H1 (cell line): ENCODE results near the gene CAB39L. TPM values are rescaled to one million over a fixed set of nuclear protein-coding genes. Genes with fewer than 3 reads are reported as not detected.

ENCODE experiments used
- CTCF ChIA-PET: fragments of 300-600 bp; sonication (Branson Sonifier 250); formaldehyde crosslinking; loops from one replicate; lab custom pipeline; 2021; ENCODE audit not compliant: partially characterized antibody; lab: Charles Lee
- POLR2A ChIA-PET: fragments of 300-600 bp; sonication (Branson Sonifier 250); formaldehyde crosslinking; loops from one replicate; lab custom pipeline; 2021; ENCODE audit warnings: inconsistent platforms; ENCODE audit not compliant: partially characterized antibody; lab: Charles Lee
- DNase-seq, 2 experiments: peaks; one replicate each; pipeline versions ENCODE4 v3.0.0 to v3.0.0-alpha.2; 2010 to 2022; ENCODE audit warnings: low spot score in 2 of 2, low read depth in 1 of 2, mixed read lengths in 1 of 2
- FAIRE-seq: peaks from 2 replicates; lab custom pipeline; 2011; peaks lifted over from hg19 to GRCh38; lab: Jason Lieb, UNC
- H2AFZ ChIP-seq: 2 replicates; pipeline ENCODE4 v1.8.1; 2012; ENCODE audit warnings: low read length, inconsistent platforms
- H2AK5ac ChIP-seq: 2 replicates; pipeline ENCODE4 v1.6.1; 2013; ENCODE audit warnings: low read depth, low read length
- H2BK120ac ChIP-seq: replicated peaks from 2 replicates; pipeline ENCODE3; 2013; ENCODE audit warnings: low read depth, low read length, inconsistent platforms
- H2BK12ac ChIP-seq: 2 replicates; pipeline ENCODE4 v1.6.1; 2013; ENCODE audit warnings: low read depth, low read length
- H2BK15ac ChIP-seq: 2 replicates; pipeline ENCODE4 v1.6.1; 2013; ENCODE audit warnings: low read length
- H2BK20ac ChIP-seq: 2 replicates; pipeline ENCODE4 v1.6.1; 2013; ENCODE audit warnings: low read length
- H2BK5ac ChIP-seq: 2 replicates; pipeline ENCODE4 v1.6.1; 2013; ENCODE audit warnings: low read depth, low read length
- H3K14ac ChIP-seq: 2 replicates; pipeline ENCODE4 v1.6.1; 2013; ENCODE audit warnings: inconsistent platforms; ENCODE audit not compliant: insufficient read length
- H3K18ac ChIP-seq: 2 replicates; pipeline ENCODE4 v1.6.1; 2013; ENCODE audit warnings: low read length; ENCODE audit errors: extremely low read depth
- H3K23ac ChIP-seq: 2 replicates; pipeline ENCODE4 v1.6.1; 2013; ENCODE audit warnings: inconsistent platforms; ENCODE audit not compliant: insufficient read length
- H3K23me2 ChIP-seq: 2 replicates; pipeline ENCODE4 v1.6.1; 2013; ENCODE audit warnings: low read depth, low read length
- H3K27ac ChIP-seq: 2 replicates; pipeline ENCODE4 v1.6.1; 2011; ENCODE audit warnings: low read depth, low read length, inconsistent platforms
- H3K27me3 ChIP-seq, 4 experiments: replicated peaks in 1 of 4; 1 replicate in 1 of 4; 2 replicates in 3 of 4; pipeline versions ENCODE4 v1.6.1 to v1.8.1; 2011 to 2013; ENCODE audit warnings: low read length in 3 of 4, mild to moderate bottlenecking in 3 of 4, inconsistent platforms in 2 of 4, mixed read lengths in 2 of 4, moderate library complexity in 1 of 4; ENCODE audit not compliant: control insufficient read depth in 3 of 4, insufficient read depth in 3 of 4; ENCODE audit errors: extremely low read depth in 1 of 4
- H3K36me3 ChIP-seq, 4 experiments: 2 replicates each; pipeline versions ENCODE4 v1.6.1 to v1.8.1; 2011 to 2013; ENCODE audit warnings: mild to moderate bottlenecking in 4 of 4, low read length in 3 of 4, moderate library complexity in 2 of 4, control low read depth in 1 of 4, inconsistent platforms in 1 of 4; ENCODE audit not compliant: insufficient read depth in 4 of 4, control insufficient read depth in 2 of 4
- H3K4ac ChIP-seq: replicated peaks from 2 replicates; pipeline ENCODE3; 2013; ENCODE audit warnings: low read length, low read depth, mixed read lengths, inconsistent platforms; ENCODE audit not compliant: insufficient read length
- H3K4me1 ChIP-seq, 4 experiments: replicated peaks in 1 of 4; 1 replicate in 1 of 4; 2 replicates in 3 of 4; pipeline versions ENCODE4 v1.6.1 to v1.8.1; 2011 to 2013; ENCODE audit warnings: low read length in 3 of 4, inconsistent platforms in 2 of 4, mixed read lengths in 1 of 4; ENCODE audit not compliant: insufficient read depth in 4 of 4, control insufficient read depth in 3 of 4
- H3K4me2 ChIP-seq, 2 experiments: 2 replicates each; pipeline versions ENCODE4 v1.6.1 to v1.8.1; 2011 to 2013; ENCODE audit warnings: low read depth in 2 of 2, low read length in 2 of 2, control low read depth in 1 of 2, inconsistent platforms in 1 of 2, mild to moderate bottlenecking in 1 of 2; ENCODE audit not compliant: insufficient read depth in 1 of 2
- H3K4me3 ChIP-seq, 4 experiments: fragments of 200-600, 300-600 bp in 1 of 4; sonication (generic), shearing (Covaris generic), sonication (Bioruptor Twin) in 1 of 4; 2 replicates each; pipeline versions ENCODE4 v1.5.1 to v1.8.1; 2011 to 2016; ENCODE audit warnings: low read length in 4 of 4, low read depth in 3 of 4, control low read depth in 2 of 4, inconsistent platforms in 2 of 4, mild to moderate bottlenecking in 2 of 4, mixed read lengths in 1 of 4, moderate library complexity in 1 of 4; ENCODE audit not compliant: insufficient read depth in 2 of 4; ENCODE audit errors: extremely low read depth in 1 of 4
- H3K56ac ChIP-seq: replicated peaks from 2 replicates; pipeline ENCODE3; 2013; ENCODE audit warnings: low read depth, mild to moderate bottlenecking, mixed read lengths, low read length, inconsistent platforms; ENCODE audit not compliant: insufficient read length
- H3K79me1 ChIP-seq: 2 replicates; pipeline ENCODE4 v1.6.1; 2013; ENCODE audit warnings: low read depth, low read length, control low read depth
- H3K79me2 ChIP-seq, 2 experiments: 2 replicates each; pipeline versions ENCODE4 v1.6.1 to v1.8.1; 2012 to 2013; ENCODE audit warnings: low read length in 2 of 2, mild to moderate bottlenecking in 2 of 2, inconsistent platforms in 1 of 2; ENCODE audit not compliant: insufficient read depth in 2 of 2, control insufficient read depth in 1 of 2
- H3K9ac ChIP-seq, 4 experiments: replicated peaks in 1 of 4; 1 replicate in 1 of 4; 2 replicates in 3 of 4; pipeline versions ENCODE4 v1.6.1 to v1.8.1; 2011 to 2013; ENCODE audit warnings: low read depth in 3 of 4, low read length in 3 of 4, control low read depth in 2 of 4, mild to moderate bottlenecking in 2 of 4, moderate library complexity in 2 of 4, inconsistent platforms in 1 of 4; ENCODE audit errors: extremely low read depth in 1 of 4
- H3K9me3 ChIP-seq, 2 experiments: 2 replicates each; pipeline versions ENCODE4 v1.6.1 to v1.8.1; 2012 to 2013; ENCODE audit warnings: mild to moderate bottlenecking in 2 of 2, moderate library complexity in 2 of 2, control low read depth in 1 of 2, inconsistent platforms in 1 of 2, low read depth in 1 of 2, low read length in 1 of 2, mixed read lengths in 1 of 2; ENCODE audit not compliant: insufficient read depth in 2 of 2
- H4K20me1 ChIP-seq, 2 experiments: replicated peaks in 1 of 2; 2 replicates each; pipeline versions ENCODE3 to v1.8.1; 2011 to 2013; ENCODE audit warnings: inconsistent platforms in 2 of 2, low read length in 2 of 2, mild to moderate bottlenecking in 1 of 2; ENCODE audit not compliant: insufficient read depth in 2 of 2, control insufficient read depth in 1 of 2
- H4K5ac ChIP-seq: 2 replicates; pipeline ENCODE4 v1.6.1; 2013; ENCODE audit warnings: low read length, low read depth, mixed read lengths, inconsistent platforms; ENCODE audit not compliant: insufficient read length
- H4K8ac ChIP-seq: 2 replicates; pipeline ENCODE4 v1.8.0; 2013; ENCODE audit warnings: mild to moderate bottlenecking, moderate library complexity, low read length, inconsistent platforms; ENCODE audit not compliant: insufficient read depth; ENCODE audit errors: extremely low read depth
- H4K91ac ChIP-seq: replicated peaks from 2 replicates; pipeline ENCODE3; 2013; ENCODE audit warnings: low read length, mixed read lengths, inconsistent platforms; ENCODE audit not compliant: insufficient read length
- CBX5 ChIP-seq: fragments of 300-800, 300-1000 bp; sonication (generic); IDR thresholded peaks from 2 replicates; pipeline ENCODE4 v1.7.1; 2016; ENCODE audit warnings: antibody characterized with exemption, low read length, low read depth
- CBX8 ChIP-seq: fragments of 300-800, 300-1000 bp; sonication (generic); IDR thresholded peaks from 2 replicates; pipeline ENCODE4 v1.7.1; 2016; ENCODE audit warnings: low read depth, low read length, borderline replicate concordance
- CTCF ChIP-seq, 3 experiments: IDR thresholded peaks; 1 replicate in 2 of 3; 2 replicates in 1 of 3; pipeline versions ENCODE4 v1.5.1 to v1.6.1; 2011; ENCODE audit warnings: low read length in 3 of 3, mild to moderate bottlenecking in 3 of 3, inconsistent platforms in 2 of 3, low read depth in 1 of 3, moderate library complexity in 1 of 3; ENCODE audit not compliant: insufficient read depth in 1 of 3; ENCODE audit errors: control extremely low read depth in 1 of 3
- EZH2 ChIP-seq: fragments of 200-600 bp; sonication (generic); IDR thresholded peaks from 2 replicates; pipeline ENCODE4 v1.7.1; 2012; ENCODE audit warnings: low read depth, mild to moderate bottlenecking, moderate library complexity, low read length, inconsistent platforms; ENCODE audit not compliant: severe bottlenecking
- JUND ChIP-seq: IDR thresholded peaks from 2 replicates; pipeline ENCODE4 v1.6.1; 2011; ENCODE audit warnings: mild to moderate bottlenecking, improper control_type of control experiment, low read length
- MAX ChIP-seq: IDR thresholded peaks from 2 replicates; pipeline ENCODE4 v1.6.1; 2012; ENCODE audit warnings: inconsistent platforms
- POLR2AphosphoS5 ChIP-seq: IDR thresholded peaks from 2 replicates; pipeline ENCODE4 v1.6.1; 2011; ENCODE audit warnings: low read depth, low read length
- RFX5 ChIP-seq: IDR thresholded peaks from 2 replicates; pipeline ENCODE4 v1.6.1; 2011; ENCODE audit warnings: low read depth, low read length, improper control_type of control experiment, borderline replicate concordance
- RXRA ChIP-seq: IDR thresholded peaks from 2 replicates; pipeline ENCODE4 v1.6.1; 2011; ENCODE audit warnings: low read depth, mild to moderate bottlenecking, low read length, moderate library complexity; ENCODE audit not compliant: insufficient read depth
- SAP30 ChIP-seq: fragments of 300-600 bp; sonication (generic); IDR thresholded peaks from 2 replicates; pipeline ENCODE4 v1.7.1; 2012; ENCODE audit warnings: low read length, moderate library complexity, mild to moderate bottlenecking, inconsistent platforms; ENCODE audit not compliant: insufficient read depth, insufficient replicate concordance
- SP1 ChIP-seq: IDR thresholded peaks from 2 replicates; pipeline ENCODE4 v1.6.1; 2011; ENCODE audit warnings: low read depth, low read length
- WGBS, 2 experiments: shearing (Covaris generic) in 1 of 2; methylation state at CpG; one replicate each; pipeline versions ENCODE4 v1.1.6 to v1.1.7; 2013 to 2015; ENCODE audit warnings: low lambda C conversion rate in 2 of 2, mixed read lengths in 2 of 2, inconsistent platforms in 1 of 2, low coverage in 1 of 2, missing lambda C conversion rate in 1 of 2; ENCODE audit not compliant: insufficient replicate concordance in 2 of 2, insufficient coverage in 1 of 2, insufficient read length in 1 of 2; ENCODE audit errors: extremely low coverage in 1 of 2, missing lambda C conversion rate in 1 of 2; 5-methylcytosine and 5-hydroxymethylcytosine counted together
- polyA plus RNA-seq, 7 experiments: library from polyadenylated mRNA; depleted of rRNA in 3 of 7; stranded (reverse) in 5 of 7; unstranded in 2 of 7; fragments of >200 nt in 5 of 7; fragments of 200-250 nt in 2 of 7; gene quantifications; 1 replicate in 5 of 7; 2 replicates in 1 of 7; 4 replicates in 1 of 7; pipeline versions ENCODE4 v1.2.1 to v1.2.3, GENCODE V29; 2011 to 2013; ENCODE audit warnings: missing spikeins in 2 of 7, mixed read lengths in 2 of 7
- total RNA-seq: library from RNA; stranded (reverse); fragmentation: NEBNext Ultra II Directional; extraction: Animal tissue kit (Norgen Biotek cat#: 25700); gene quantifications from 2 replicates; pipeline ENCODE4 v1.2.1, GENCODE V29; 2021

Gene CAB39L
- total and polyA plus RNA-seq, 2 of the 8 experiments (the other 6 are each of a cell fraction or from before 2014, with no cell fraction given): 2.5 to 4.8 TPM

GRCh38 chr13:49354719-49355118, 89.1 kb downstream of the CAB39L start:
- Histone ChIP-seq H3K36me3 (no peaks in the 10 kb centered on the region), H3K27me3 (no peaks in the 10 kb centered on the region), H3K4me2 (no peak overlapping the region), H3K9ac (no peak overlapping the region), H3K27ac (no peak overlapping the region), H3K79me2 (no peaks in the 10 kb centered on the region), H3K4me1 (no peaks in the 10 kb centered on the region), H2BK12ac (no peak overlapping the region), H3K14ac (no peak overlapping the region), H4K8ac (no peak overlapping the region), H2BK20ac (no peak overlapping the region), H2BK5ac (no peak overlapping the region), H3K18ac (no peak overlapping the region), H3K79me1 (no peaks in the 10 kb centered on the region), H2AK5ac (no peak overlapping the region), H3K4ac (no peak overlapping the region), H3K56ac (no peak overlapping the region), H3K4me3 (no peak overlapping the region), H2BK120ac (no peak overlapping the region), H3K23ac (no peak overlapping the region), H2BK15ac (no peak overlapping the region), H4K20me1 (no peaks in the 10 kb centered on the region), H3K9me3 (no peaks in the 10 kb centered on the region; a peak in 1 of 4 replicates), H4K5ac (no peak overlapping the region), H2AFZ (no peak overlapping the region), H4K91ac (no peak overlapping the region), H3K23me2 (peaks cover 2% of the 10 kb centered on the region; the same call in 1 of the 2 replicates)
- POLR2A ChIA-PET: no interaction called here
- DNase-seq (no peak), FAIRE-seq (no peak)
- 77% methylated on average over 1 of the region's 1 CpG; no CpG with 5 or more reads in 1 of the 2 experiments for WGBS, 2 experiments
- CTCF ChIA-PET: interaction anchor here (1.0 kb wide), 1 partner anchor 14 kb away, joined by 3 read pairs; no protein-coding TSS in a partner anchor
- TF ChIP-seq CBX8 (no peak), POLR2AphosphoS5 (no peak), MAX (no peak), JUND (no peak), SP1 (no peak), CTCF (IDR thresholded peaks at IDR 0.05; ENCODE audit: control extremely low read depth in 1 of 3, insufficient read depth in 1 of 3, low read depth in 1 of 3, low read length in 3 of 3) (no peak), RXRA (no peak), RFX5 (no peak), EZH2 (no peak), CBX5 (no peak), SAP30 (no peak)
